ENCODE results near the gene TRIO.

The TRIO gene

DNA sequence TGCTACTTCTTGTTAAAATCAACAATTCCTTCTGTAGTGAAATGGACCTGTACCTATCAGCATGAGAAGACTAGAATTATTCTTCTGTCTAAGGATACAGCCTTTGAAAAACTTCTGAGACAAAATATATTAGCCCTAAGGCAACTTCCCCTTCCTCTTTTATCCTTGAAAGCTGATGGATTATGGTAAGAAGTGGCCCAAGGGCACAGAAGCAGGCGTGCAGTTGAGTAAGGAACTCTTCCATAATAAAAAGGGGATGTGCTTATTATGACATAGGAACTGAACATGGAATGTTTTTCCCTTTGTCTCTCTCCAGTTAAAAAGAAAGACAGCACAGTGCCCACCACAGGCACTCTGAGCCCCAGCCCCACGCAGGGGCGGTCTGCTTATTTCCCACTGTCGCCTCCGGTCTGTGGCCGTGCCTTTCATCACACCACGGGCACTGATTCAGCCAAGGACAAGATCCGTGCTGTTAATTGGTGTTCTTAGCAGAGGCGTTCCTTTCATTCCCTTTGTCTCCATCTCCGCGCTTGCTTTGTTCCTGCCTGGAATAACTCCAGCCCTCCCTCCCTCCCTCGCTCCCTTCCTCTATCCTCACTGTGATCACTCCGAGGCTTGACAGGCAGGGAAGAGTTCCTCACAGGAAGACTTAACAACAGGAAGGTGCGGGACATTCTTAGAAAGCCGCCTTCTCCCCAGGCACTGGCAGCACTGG lies 302.6 kb downstream of the TRIO start:
- TF ChIP-seq, protein P1, sequence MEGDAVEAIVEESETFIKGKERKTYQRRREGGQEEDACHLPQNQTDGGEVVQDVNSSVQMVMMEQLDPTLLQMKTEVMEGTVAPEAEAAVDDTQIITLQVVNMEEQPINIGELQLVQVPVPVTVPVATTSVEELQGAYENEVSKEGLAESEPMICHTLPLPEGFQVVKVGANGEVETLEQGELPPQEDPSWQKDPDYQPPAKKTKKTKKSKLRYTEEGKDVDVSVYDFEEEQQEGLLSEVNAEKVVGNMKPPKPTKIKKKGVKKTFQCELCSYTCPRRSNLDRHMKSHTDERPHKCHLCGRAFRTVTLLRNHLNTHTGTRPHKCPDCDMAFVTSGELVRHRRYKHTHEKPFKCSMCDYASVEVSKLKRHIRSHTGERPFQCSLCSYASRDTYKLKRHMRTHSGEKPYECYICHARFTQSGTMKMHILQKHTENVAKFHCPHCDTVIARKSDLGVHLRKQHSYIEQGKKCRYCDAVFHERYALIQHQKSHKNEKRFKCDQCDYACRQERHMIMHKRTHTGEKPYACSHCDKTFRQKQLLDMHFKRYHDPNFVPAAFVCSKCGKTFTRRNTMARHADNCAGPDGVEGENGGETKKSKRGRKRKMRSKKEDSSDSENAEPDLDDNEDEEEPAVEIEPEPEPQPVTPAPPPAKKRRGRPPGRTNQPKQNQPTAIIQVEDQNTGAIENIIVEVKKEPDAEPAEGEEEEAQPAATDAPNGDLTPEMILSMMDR (IDR thresholded peaks at IDR 0.05; ENCODE audit: control insufficient read depth, extremely low read depth, insufficient read depth) = no peak
- no peak overlapping the region for H3K4me3 ChIP-seq (ENCODE audit: low read depth, low read length)
- DNase-seq (ENCODE audit: low read depth) = peak; percentile 83

DNA sequence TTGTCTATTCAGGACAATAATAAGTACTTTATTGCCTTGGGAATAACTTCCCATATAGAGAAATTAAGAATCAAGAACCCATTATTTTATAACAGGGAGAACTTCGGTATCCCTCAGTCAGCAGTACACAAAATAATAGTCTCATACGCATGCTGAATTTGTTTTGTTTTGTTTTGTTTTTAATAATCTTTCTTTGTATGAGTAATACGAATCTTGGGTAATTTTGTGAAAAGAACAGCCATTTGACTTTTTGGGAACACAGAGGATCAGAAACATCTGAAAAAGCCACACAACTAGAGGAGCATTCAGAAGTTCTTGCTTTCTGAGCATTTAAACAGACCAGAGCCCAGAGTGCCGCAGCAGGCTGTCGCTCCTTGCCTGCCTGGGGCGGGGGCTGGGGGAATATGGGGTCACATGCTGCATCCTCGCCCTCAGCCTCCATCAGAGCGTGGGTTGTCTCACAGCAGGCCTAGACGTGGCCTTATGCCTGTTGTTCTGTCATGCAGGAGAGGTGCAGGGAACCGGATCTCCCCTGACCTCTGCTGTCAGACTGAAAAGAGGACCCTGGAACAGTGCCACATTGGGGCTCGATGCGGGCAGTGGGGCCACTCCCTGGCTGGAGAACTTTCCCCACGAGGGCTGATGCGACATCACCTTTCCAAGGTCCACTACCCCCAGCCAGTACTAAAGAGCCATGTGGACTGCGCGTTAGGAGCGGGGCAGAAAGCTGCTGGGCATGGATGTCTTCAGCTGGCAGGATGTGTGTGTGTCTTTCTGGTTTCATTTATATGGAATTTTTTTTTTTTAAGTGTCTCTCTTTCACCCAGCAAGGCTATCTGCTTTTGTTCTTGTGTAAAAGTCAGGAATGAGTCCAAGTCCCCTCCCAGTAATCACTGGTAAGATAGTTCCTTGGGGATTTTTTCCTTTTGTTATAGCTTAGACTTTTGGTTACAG lies 305.1 kb downstream of the TRIO start:
- DNase-seq (ENCODE audit: low read depth) = no peak
- no peak overlapping the region for H3K4me3 ChIP-seq (ENCODE audit: low read depth, low read length)
- TF ChIP-seq, protein P1 (IDR thresholded peaks at IDR 0.05; ENCODE audit: control insufficient read depth, extremely low read depth, insufficient read depth) = no peak

DNA sequence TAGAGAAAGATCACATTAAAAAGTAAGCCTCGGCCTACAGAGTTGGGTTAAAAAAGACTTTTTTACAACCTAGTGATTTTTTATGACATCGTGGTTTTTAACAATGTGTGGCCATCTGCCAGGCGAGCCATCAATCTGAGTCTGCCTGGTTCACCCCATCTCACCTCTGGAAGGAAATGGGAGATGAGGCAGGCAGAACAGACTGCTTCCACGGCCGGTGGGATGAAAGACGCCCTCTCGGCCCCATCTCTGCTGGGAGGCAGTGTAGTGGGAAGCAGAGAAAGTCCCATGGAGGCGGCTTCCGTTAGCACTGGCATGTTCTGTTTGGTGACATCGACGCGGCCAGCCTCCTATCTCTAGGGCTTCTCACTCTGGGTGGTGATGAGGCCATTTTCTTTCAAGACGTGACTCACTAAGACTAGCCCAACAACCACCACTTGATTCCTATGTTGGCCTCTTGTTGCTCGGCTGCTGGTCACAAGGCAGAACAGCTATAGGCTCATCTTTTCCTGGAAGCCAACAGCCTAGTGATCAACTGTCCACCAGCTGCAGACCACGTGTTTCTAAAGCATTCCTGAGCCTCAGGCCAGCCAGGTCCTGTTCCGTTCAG lies 306.0 kb downstream of the TRIO start:
- TF ChIP-seq, protein P1 (IDR thresholded peaks at IDR 0.05; ENCODE audit: control insufficient read depth, extremely low read depth, insufficient read depth) = no peak
- no peak overlapping the region for H3K4me3 ChIP-seq (ENCODE audit: low read depth, low read length)
- DNase-seq (ENCODE audit: low read depth) = no peak

DNA sequence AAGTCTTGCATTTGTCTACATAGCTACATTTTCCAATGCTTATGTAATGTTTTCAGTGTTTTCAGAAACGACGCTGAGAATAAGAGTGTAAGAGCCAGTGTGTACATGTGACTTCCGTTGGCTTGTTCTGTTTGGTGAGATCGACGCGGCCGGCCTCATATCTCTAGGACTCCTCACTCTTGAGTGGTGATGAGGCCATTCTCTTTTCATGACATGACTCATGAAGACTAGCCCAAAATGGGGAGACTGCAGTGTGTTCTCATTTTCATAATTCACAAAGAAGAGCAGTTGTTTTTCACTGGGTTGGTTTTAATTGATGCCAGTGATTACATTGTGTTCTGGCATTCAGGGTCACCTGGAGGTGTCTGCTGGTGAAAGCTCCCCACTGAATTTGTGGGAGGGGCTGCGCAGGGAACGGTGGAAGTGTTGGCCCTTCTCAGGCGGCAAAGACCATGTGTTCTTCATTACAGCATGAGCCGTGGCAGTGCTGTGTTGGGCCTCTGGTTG lies 306.9 kb downstream of the TRIO start:
- no peak for DNase-seq (ENCODE audit: low read depth)
- H3K4me3 ChIP-seq (ENCODE audit: low read depth, low read length) = no peak overlapping the region
- TF ChIP-seq, protein P1 (IDR thresholded peaks at IDR 0.05; ENCODE audit: control insufficient read depth, extremely low read depth, insufficient read depth) = no peak

DNA sequence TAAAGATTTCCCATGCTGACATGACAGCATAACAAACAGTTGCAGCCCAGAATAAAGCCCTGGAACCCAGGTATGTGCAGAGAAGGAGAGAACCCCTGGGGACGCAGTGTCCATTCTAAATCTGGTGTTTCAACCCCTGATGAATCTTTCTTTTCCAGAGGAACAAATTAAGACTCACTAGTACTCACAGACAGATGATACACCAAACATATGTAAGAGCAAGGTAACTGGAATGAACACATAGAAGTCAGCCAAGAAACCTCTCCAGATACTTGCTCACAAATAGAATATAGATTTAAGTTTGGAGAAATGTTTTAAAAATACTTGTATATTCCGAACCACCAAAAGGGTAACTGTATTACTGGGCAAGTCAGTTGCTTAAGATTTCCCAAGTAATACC lies 307.6 kb downstream of the TRIO start:
- H3K4me3 ChIP-seq (ENCODE audit: low read depth, low read length) = no peak overlapping the region
- DNase-seq (ENCODE audit: low read depth) = no peak
- TF ChIP-seq, protein P1 (IDR thresholded peaks at IDR 0.05; ENCODE audit: control insufficient read depth, extremely low read depth, insufficient read depth) = no peak

DNA sequence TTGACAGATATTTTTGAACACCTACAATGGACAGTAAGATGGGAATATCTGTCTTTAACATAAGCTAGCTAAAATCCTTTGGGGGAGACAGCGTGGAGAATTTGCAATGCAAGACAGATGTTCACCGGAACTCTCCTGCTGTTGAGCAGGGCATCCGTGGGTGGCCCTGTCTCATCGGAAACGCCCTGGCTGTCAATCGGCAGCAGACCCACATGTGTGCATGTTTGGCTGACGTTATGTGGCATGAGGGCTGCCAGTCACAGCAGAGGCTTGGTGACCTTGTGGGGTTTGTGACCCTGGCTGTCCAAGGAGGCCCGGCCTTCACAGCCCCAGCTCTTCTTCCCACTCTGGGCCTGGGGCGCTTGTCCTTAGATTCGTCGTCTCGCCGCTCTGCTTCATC lies 308.7 kb downstream of the TRIO start:
- TF ChIP-seq, protein P1 (IDR thresholded peaks at IDR 0.05; ENCODE audit: control insufficient read depth, extremely low read depth, insufficient read depth) = no peak
- no peak for DNase-seq (ENCODE audit: low read depth)

More for the DNA sequence above, 308.7 kb downstream of the TRIO start:
- H3K4me3 ChIP-seq (ENCODE audit: low read depth, low read length) = no peak overlapping the region
